ENCODE measurements around the gene THSD7A. TPM values are rescaled to one million over a fixed set of nuclear protein-coding genes. Genes with fewer than 3 reads are reported as not detected.

Gene THSD7A
- 0.66 to 1.1 TPM (median 0.68 TPM) in 3 replicates for total RNA-seq (2021)
- Bru-seq, nascent RNA, result percentile 26 among the genes with signal in this experiment
- long read RNA-seq, experiment 1, partial matches to known transcripts, result 2 of 3 reads
- long read RNA-seq, experiment 1, other reads (novel, unspliced or antisense), result 1 of 3 reads
- long read RNA-seq, experiment 2, result 0 reads
- long read RNA-seq, experiment 3, result 0 reads

- Mint-ChIP-seq H3K27ac (no peak within 1 kb of the TSS), H3K27me3 (ENCODE audit: low read depth) (peaks cover 23% of the 10 kb centered on the region), H3K36me3 (peaks cover 4% of the 10 kb centered on the region), H3K4me3 (peak within 1 kb of the TSS; percentile 83), H3K9me3 (peaks cover 8% of the 10 kb centered on the region), H3K4me1 (peaks cover 26% of the 10 kb centered on the region)
- TF ChIP-seq ATF1 (CRISPR knock-in tag; IDR thresholded peaks at IDR 0.05) (no peak), STAT6 (CRISPR knock-in tag; conservative IDR thresholded peaks at IDR 0.05; ENCODE audit: low read depth) (no peak), SP1 (CRISPR knock-in tag; conservative IDR thresholded peaks at IDR 0.05) (0 out of 2 replicates have a peak, but pooled peaks have one; percentile 43), ZNF671 (CRISPR knock-in tag; IDR thresholded peaks at IDR 0.05) (no peak), SMAD4 (CRISPR knock-in tag; IDR thresholded peaks at IDR 0.05) (no peak), PRDM15 (CRISPR knock-in tag; IDR thresholded peaks at IDR 0.05) (no peak), E2F5 (CRISPR knock-in tag; IDR thresholded peaks at IDR 0.05) (no peak), TP53 (CRISPR knock-in tag; IDR thresholded peaks at IDR 0.05) (0 out of 2 replicates have a peak, but pooled peaks have one; percentile 38), FOXP1 (CRISPR knock-in tag; IDR thresholded peaks at IDR 0.05; ENCODE audit: borderline replicate concordance) (peak; percentile 53; the same call in 1 of the 2 replicates), ZNF396 (CRISPR knock-in tag; IDR thresholded peaks at IDR 0.05; ENCODE audit: borderline replicate concordance) (no peak), ZNF423 (CRISPR knock-in tag; IDR thresholded peaks at IDR 0.05) (peak; percentile 82), IRF2 (CRISPR knock-in tag; IDR thresholded peaks at IDR 0.05; ENCODE audit: borderline replicate concordance, low read depth) (no peak), HMGXB4 (CRISPR knock-in tag; IDR thresholded peaks at IDR 0.05) (peak; percentile 62; the same call in 1 of the 2 replicates), MAX (CRISPR knock-in tag; IDR thresholded peaks at IDR 0.05) (no peak)
- CTCF ChIA-PET, result interaction anchor here (0.7 to 1.4 kb wide), 11 partner anchors 12 to 663 kb away, joined by 3 to 6 read pairs (median 3); no protein-coding TSS in a partner anchor
- peak; percentile 87 for ATAC-seq
- POLR2A ChIA-PET, result interaction anchor here (1.1 kb wide), 1 partner anchor 280 kb away, joined by 3 read pairs; no protein-coding TSS in a partner anchor
- DNase-seq (ENCODE audit: low spot score), result peak; percentile 69
Observed at GRCh38 chr7:11831736-11832495, at the start of gene THSD7A. Gene THSD7A, minus strand, starts transcription at chr7:11832198. Its CDS starts 252 bp downstream, at chr7:11831946.
